GM10266 (cell line): Measurements from ENCODE around the gene SERP2.
"Not testable (repeated sequence)": the region's sequence is repeated elsewhere in the genome, so short reads cannot be mapped to it uniquely, and the experiment has no call there.

Source experiments
- DNase-seq: peaks from one replicate; pipeline ENCODE4 v3.0.0; 2012; ENCODE audit errors: extremely low spot score
- CTCF ChIP-seq: IDR thresholded peaks from 2 replicates; pipeline ENCODE4 v1.5.1; 2012; ENCODE audit warnings: mild to moderate bottlenecking, low read depth; ENCODE audit not compliant: control insufficient read depth, insufficient read depth; ENCODE audit errors: missing control alignments

SERP2 gene

GRCh38 chr13:44373601-44374347, at the start of gene SERP2:
Gene SERP2 (plus strand): TSS chr13:44373824. CDS start chr13:44374026, 202 bp downstream.
- TF ChIP-seq CTCF: no peak
- no peak for DNase-seq

- no peak for DNase-seq
- no peak for TF ChIP-seq CTCF
Observed at GRCh38 chr13:44326961-44327360, 46.7 kb upstream of the SERP2 start.

- DNase-seq: not testable (repeated sequence)
Observed at GRCh38 chr13:44329041-44329440, 44.6 kb upstream of the SERP2 start.

GRCh38 chr13:44329909-44330545, 43.6 kb upstream of the SERP2 start:
- no peak for DNase-seq
- TF ChIP-seq CTCF: no peak

GRCh38 chr13:44331446-44331845, 42.2 kb upstream of the SERP2 start:
- DNase-seq: no peak
- TF ChIP-seq CTCF: no peak

GRCh38 chr13:44331912-44332851, 41.4 kb upstream of the SERP2 start:
- TF ChIP-seq CTCF: no peak
- no peak for DNase-seq

- no peak for DNase-seq
Observed at GRCh38 chr13:44333950-44334655, 39.5 kb upstream of the SERP2 start.

More at GRCh38 chr13:44333950-44334655, 39.5 kb upstream of the SERP2 start:
- no peak for TF ChIP-seq CTCF
